ENCODE measurements around the gene ATG13. TPM values are rescaled to one million over a fixed set of nuclear protein-coding genes. Genes with fewer than 3 reads are reported as not detected.
"Not testable (repeated sequence)": the region's sequence is repeated elsewhere in the genome, so short reads cannot be mapped to it uniquely, and the experiment has no call there.

Gene ATG13
- total RNA-seq, 1 experiment from 2014 or later: 83.6 TPM

DNA sequence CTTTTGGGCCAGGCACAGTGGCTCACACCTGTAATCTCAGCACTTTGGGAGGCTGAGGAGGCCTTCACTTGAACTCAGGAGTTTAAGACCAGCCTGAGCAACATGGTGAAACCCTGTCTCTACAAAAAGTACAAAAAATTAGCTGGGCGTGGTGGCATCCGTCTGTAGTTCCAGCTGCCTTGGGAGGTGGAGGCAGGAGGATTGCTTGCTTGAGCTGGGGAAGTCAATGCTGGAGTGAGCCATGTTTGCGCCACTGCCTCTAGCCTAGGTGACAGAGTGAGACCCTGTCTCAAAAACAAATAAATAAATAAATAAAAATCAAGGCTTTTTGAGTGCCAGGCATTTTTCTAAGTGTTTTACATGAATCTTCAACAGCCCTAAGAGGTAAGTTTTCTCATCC is 53.2 kb downstream of the ATG13 start:
- DNase-seq; H3K27me3 ChIP-seq; H3K4me3 ChIP-seq; H3K27ac ChIP-seq; H3K9me3 ChIP-seq (replicated peaks): not testable (repeated sequence)
- Histone ChIP-seq H3K4me1 (peaks cover 23% of the 10 kb centered on the region), H3K36me3 (peaks cover 40% of the 10 kb centered on the region)

DNA sequence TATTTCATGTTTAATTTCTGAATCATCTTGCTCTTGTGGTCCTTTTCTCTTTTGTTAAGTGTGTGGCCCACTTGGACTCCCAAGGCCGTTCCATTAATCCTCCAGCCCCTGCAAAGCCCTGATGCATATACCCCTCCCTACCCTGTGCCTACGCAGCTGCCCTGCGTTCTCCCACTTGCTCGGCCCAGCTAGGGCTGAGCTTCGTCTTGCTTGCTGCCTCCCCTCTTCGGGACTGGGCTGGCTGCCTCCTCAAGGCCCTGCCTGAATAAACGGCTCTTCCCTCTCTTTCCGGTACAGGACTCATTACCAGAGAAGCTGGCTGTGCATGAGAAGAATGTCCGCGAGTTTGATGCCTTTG is 54.6 kb downstream of the ATG13 start:
- Histone ChIP-seq H3K27ac (no peak overlapping the region), H3K9me3 (replicated peaks) (no peaks in the 10 kb centered on the region), H3K4me1 (peaks cover 36% of the 10 kb centered on the region), H3K36me3 (peaks cover 28% of the 10 kb centered on the region), H3K4me3 (no peak overlapping the region), H3K27me3 (no peaks in the 10 kb centered on the region)
- DNase-seq: no peak

DNA sequence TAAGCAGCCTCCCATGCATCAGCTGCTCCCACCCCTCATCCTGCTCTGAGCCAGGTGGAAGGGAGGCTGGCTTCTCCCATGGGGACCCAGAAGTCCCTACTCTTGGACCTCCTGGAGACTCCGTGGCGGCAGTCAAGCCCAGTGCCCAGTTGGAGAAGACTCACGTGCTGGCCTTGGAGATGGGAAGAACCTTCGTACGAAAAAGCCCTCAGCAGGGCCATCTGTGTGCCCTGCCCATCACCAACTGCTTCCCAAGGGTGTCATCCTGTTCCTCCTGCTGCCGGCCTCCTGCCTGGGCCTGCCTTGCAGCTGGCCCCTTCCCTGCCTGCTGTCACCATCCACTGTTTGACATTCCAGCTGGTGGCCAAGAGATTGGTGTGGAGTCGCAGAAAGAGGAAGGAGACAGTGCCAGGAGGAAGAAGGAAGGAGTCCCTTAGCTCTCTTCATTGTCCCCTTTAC is 55.1 kb downstream of the ATG13 start:
- Histone ChIP-seq H3K4me1 (peaks cover 37% of the 10 kb centered on the region), H3K9me3 (replicated peaks) (no peaks in the 10 kb centered on the region), H3K27me3 (no peaks in the 10 kb centered on the region), H3K4me3 (no peak overlapping the region), H3K27ac (no peak overlapping the region), H3K36me3 (peaks cover 28% of the 10 kb centered on the region)
- DNase-seq: no peak

DNA sequence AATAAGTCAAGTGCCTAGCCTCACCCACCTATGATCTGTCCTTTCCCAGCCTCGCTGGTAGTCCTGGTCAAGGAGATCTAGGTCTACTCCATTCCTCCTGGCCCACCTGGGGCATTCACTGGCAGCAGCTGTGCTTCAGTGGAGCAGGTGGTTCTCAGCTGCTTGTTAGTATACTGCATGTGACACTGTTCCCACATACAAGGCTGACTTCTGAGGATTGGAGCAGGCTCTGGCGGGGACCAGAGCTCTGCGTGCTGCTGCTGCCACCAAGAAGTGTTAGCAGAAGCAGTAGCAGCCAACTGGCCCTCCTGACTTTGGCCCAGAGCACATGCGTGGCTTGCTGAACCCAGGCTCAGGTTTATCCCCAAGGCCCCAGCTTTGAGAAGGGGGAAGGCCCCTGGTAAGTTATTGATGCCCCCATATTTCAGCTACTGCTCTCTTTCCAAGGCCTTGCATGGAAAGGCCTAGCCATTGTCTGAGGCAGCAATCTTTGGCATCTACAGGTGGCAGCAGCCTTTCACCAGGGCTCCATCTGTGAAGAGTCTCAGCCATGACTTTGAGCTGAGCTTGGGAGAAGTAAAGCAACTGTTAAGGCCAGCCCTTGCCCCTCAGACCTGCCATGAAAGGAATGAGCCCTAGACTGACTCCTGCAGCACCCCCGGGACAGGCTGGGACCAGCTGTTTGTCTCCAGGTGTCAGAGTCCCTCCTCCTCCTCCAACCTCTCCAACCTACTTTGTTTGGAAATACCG is 56.5 kb downstream of the ATG13 start:
- Histone ChIP-seq H3K4me3 (no peak overlapping the region), H3K9me3 (replicated peaks) (no peaks in the 10 kb centered on the region), H3K27me3 (no peaks in the 10 kb centered on the region), H3K27ac (peak overlapping the region; percentile 83; the same call in 1 of the 2 replicates), H3K36me3 (peaks cover 21% of the 10 kb centered on the region), H3K4me1 (peaks cover 37% of the 10 kb centered on the region)
- DNase-seq: peak in 1 of 2 experiments; percentile 34

DNA sequence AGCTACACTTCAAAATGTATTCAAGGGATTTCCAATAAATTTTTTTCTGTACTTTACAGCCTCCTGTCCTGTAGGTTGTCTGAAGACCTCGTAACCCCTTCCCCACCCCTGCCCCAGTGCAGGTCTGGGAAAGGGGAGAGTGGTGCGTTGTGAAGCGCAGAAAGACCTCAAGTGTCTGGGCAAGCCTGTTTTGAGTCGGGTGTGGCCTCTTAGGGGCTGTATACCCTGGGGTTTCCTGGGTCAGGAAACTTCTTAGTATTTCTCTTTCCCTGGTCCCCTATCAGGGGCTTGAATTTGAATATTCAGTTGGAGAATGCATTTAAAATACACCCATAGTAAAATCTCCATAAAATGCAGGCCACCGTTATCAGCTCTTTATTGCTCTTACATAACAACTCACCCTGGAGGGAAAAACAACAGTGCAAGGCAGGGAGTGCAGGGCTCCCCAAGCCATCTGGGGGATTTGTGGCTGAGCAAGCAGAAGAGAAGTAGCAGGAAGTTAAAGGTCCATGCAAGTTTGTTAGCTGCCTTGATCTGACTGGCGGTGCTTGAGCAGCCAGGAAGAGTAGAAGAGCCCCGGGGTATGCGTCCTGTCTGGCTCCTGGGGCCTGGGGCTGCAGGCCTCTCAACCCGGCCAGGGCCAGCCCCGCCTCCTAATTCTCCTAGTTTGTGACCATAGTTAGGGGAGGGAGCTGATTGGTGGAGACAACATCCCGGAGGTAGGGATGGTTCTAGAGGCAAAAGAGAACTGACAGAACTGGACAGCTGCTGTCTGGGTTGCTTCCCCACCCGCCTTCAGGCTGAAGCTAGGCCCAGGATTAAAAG is 57.3 kb downstream of the ATG13 start:
- peak; percentile 98 to 99 for DNase-seq
- Histone ChIP-seq H3K4me3 (no peak overlapping the region), H3K27ac (peak overlapping the region; percentile 83), H3K4me1 (peaks cover 37% of the 10 kb centered on the region), H3K9me3 (replicated peaks) (no peaks in the 10 kb centered on the region), H3K36me3 (peaks cover 13% of the 10 kb centered on the region), H3K27me3 (no peaks in the 10 kb centered on the region)

DNA sequence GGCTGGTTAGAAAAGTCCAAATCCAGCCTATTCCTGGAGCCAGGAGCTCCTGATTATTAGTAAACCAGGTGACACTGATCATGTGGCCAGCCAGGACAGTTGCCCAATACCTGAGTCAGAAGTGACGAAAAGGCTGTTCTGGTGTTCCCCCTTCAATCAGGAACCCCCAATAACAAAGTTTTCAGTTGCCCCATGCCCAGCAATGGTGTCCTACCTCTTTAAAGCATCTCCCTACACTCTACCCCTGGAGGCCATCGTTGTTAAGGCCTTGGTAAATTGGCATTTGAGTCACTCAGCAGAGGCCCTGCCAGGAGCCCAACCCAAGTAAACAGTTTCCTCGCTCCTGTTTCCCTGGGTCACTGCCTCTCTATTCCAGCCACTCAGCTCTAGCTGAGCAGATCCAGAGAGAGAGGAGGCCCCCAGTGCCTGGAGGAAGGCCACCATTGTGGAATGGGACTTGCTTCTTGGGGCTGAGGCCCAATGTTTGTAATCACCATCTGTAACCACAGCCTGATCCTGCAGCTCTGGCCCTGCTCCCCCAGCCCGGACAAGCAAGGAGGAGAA is 58.0 kb downstream of the ATG13 start:
- Histone ChIP-seq H3K36me3 (peaks cover 13% of the 10 kb centered on the region), H3K27ac (peak overlapping the region; percentile 83), H3K4me3 (no peak overlapping the region), H3K27me3 (no peaks in the 10 kb centered on the region), H3K9me3 (replicated peaks) (no peaks in the 10 kb centered on the region), H3K4me1 (peaks cover 37% of the 10 kb centered on the region)
- DNase-seq: peak; percentile 75 to 84

DNA sequence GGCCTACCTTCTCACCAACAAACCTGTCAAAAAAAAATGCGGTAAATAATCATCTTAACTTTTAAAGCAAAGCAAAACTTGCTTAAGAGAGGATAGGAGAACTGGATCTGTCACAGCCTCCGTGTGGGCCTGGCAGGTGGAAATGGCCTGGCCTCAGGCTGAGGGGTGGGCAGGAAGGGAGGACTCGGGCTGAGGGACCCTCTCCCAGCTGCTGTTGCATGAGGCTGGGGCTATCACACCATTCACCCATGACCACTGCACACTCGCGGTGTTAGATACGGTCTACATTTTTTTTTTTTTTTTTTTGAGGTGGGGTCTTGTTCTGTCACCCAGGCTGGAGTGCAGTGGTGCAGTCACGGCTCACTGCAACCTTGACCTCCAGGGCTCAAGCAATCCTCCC is 58.6 kb downstream of the ATG13 start:
- H3K9me3 ChIP-seq (replicated peaks): no peaks in the 10 kb centered on the region
- peaks cover 34% of the 10 kb centered on the region for H3K4me1 ChIP-seq
- no peak overlapping the region for H3K4me3 ChIP-seq
- H3K27ac ChIP-seq: peak overlapping the region; percentile 83
- no peak for DNase-seq
- H3K36me3 ChIP-seq: peaks cover 10% of the 10 kb centered on the region; the same call in 1 of the 2 replicates
- H3K27me3 ChIP-seq: no peaks in the 10 kb centered on the region

DNA sequence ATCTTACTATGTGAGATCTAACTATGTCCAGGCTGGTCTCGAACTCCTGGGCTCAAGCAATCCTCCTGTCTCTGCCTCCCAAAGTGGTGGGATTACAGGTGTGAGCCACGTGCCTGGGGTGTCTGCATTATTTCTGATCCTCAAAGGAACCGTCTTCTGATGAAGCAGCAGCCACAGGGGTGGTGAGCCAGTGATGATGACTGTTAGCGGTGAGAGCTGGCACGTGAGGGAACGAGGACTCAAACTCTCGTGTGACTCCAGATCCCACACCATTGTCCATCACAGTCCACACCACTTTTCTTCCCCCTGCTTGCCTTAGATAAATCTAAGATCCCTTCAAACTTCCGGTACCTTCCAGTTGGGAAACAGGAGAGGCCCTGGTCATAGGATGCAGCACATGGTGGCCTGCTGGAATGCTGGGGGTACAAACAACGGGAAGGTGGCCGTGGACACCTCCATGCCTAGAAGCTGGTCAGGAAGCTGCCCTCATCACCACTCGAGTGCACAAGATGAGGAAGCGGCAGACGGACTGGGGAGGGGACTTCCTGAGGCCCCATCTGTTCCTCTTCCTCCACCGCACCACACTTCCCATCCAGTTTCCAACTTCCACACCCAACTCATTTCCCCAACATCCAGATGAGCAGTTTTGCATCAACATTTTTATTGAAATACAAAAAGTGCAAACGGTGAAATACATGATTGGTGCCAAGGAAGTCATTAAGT is 59.2 kb downstream of the ATG13 start:
- no peaks in the 10 kb centered on the region for H3K27me3 ChIP-seq
- no peaks in the 10 kb centered on the region for H3K9me3 ChIP-seq (replicated peaks)
- H3K4me1 ChIP-seq: peaks cover 34% of the 10 kb centered on the region
- H3K4me3 ChIP-seq: no peak overlapping the region
- H3K36me3 ChIP-seq: peaks cover 8% of the 10 kb centered on the region; the same call in 1 of the 2 replicates
- no peak overlapping the region for H3K27ac ChIP-seq
- no peak for DNase-seq

DNA sequence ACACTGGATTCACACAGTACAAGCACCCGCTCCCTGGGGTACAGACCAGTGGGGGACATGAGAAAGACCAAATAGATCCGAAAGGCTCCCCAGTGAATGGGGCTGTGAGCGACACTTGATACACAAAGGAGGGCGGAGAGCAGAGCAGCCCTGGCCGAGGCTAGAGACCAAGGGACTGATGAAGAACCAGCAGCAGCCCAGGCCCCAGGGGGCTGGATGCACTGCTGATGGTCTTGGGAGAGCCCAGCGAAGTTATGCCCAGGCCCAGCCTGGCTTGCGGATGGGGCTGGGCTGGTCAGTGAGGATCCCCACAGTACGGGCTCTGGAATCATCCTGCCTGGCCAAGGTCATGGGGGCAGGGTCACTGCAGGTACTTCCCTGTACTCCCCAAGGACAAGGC is 59.8 kb downstream of the ATG13 start:
- H3K36me3 ChIP-seq: peaks cover 8% of the 10 kb centered on the region; the same call in 1 of the 2 replicates
- H3K4me1 ChIP-seq: peaks cover 34% of the 10 kb centered on the region
- DNase-seq: no peak
- H3K9me3 ChIP-seq (replicated peaks): no peaks in the 10 kb centered on the region
- no peaks in the 10 kb centered on the region for H3K27me3 ChIP-seq
- H3K27ac ChIP-seq: no peak overlapping the region
- H3K4me3 ChIP-seq: no peak overlapping the region

DNA sequence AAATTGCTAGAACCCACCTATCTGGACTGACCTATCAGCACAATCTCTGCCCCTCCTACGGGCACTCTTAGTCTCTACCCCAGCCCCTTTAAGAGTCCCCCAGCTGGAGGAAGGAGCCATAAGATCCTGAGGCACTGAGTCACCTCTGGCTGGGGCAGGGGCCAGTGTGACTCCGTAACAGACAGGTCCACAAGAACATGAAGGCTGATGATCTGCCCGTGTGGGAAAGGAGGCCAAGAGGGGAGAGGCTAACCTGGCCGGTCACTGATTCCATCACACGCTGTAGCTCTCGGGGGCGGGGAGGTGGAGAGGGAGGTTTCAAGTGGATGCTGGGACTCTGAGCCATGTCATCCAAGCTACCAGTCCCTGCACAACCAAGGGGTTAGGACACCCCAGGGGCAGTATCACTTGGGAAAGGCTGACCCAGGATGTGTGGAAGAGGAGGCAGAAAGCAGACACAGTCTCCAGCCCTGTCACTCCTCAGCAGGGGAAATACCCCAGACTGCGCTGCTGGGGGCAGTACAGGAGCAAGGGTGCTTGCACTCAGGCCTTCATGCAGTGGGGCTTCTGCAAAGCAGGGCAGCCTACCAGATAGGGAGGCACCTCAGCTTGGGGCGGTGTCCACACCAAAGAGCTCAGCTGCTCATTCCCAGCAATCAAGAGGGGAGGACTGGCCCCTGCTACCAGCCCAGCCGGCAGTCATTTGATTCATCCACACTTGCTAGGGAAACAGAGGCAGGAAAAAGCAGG is 60.8 kb downstream of the ATG13 start:
- Histone ChIP-seq H3K36me3 (0 out of 2 replicates have a peak, but pooled peaks cover 8% of the 10 kb centered on the region), H3K9me3 (replicated peaks) (no peaks in the 10 kb centered on the region), H3K27me3 (no peaks in the 10 kb centered on the region), H3K27ac (no peak overlapping the region), H3K4me1 (peaks cover 33% of the 10 kb centered on the region), H3K4me3 (no peak overlapping the region)
- DNase-seq: no peak

DNA sequence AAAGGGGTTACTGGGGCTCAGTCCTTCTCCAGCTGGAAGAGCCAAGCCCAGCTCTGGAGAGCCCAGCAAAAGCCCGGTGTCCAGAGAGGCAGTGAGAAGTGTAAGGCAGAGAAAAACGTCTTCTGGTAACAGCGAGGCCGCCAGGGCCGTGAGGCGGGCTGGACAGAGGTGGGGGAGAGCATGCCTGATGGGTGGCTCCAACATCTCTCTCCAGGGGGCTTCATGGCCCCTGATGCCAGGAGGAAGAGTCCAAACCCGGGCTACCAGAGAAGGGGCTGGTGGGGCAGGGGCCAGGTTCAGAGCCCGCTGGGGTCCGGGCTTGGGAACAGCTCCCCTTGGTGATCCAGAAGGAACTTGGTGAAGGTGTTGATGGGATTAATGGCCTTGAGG is 61.4 kb downstream of the ATG13 start:
- Histone ChIP-seq H3K9me3 (replicated peaks) (no peaks in the 10 kb centered on the region), H3K27me3 (no peaks in the 10 kb centered on the region), H3K4me3 (no peak overlapping the region), H3K36me3 (0 out of 2 replicates have a peak, but pooled peaks cover 8% of the 10 kb centered on the region), H3K4me1 (peaks cover 28% of the 10 kb centered on the region), H3K27ac (no peak overlapping the region)
- no peak for DNase-seq

DNA sequence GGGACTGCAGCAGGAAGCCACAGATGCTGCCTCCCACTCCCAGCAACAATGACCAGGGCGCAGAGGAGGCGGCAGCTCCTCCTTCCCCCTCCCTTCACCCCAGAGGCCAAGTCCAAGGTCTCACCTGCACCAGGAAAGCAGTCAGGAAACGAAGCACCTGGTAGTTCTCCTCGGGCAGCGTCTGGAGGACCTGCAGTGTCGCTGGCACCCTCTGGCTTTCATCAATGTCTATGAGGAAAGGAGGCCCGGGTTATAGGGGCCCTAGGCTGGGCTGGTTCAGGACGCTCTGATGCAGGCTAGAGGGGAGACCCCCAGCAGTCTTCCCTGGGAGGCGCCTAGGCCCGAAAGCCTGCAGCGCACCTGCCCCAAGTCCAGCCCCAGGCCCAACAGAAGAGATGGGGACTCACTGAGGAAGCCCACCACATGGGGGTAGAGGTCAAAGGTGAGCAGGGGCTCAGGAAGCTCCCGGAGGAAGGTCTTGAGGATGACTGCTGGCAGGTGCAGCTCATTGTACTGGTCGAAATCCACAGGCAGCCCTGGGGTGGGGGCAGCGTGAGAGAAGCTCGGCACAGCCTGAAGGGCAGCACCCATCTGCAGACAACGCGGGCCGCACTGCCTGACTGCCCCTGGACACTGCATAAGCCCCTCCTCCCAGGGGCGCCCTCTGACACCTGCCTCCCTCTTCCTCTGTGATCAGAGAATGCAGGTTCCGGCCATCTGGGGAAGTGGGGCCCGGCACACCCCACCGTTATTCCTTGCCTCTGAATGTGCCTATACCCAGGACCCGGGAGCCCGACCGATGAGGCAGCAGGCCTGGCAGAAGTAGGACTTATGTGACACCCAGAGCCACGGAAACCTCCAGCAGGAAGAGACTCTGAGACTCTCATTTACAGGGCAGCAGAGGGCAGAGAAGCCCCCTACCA is 62.1 kb downstream of the ATG13 start:
- DNase-seq: no peak
- Histone ChIP-seq H3K9me3 (replicated peaks) (no peaks in the 10 kb centered on the region), H3K27ac (no peak overlapping the region), H3K27me3 (no peaks in the 10 kb centered on the region), H3K36me3 (0 out of 2 replicates have a peak, but pooled peaks cover 8% of the 10 kb centered on the region), H3K4me1 (peaks cover 20% of the 10 kb centered on the region), H3K4me3 (no peak overlapping the region)

DNA sequence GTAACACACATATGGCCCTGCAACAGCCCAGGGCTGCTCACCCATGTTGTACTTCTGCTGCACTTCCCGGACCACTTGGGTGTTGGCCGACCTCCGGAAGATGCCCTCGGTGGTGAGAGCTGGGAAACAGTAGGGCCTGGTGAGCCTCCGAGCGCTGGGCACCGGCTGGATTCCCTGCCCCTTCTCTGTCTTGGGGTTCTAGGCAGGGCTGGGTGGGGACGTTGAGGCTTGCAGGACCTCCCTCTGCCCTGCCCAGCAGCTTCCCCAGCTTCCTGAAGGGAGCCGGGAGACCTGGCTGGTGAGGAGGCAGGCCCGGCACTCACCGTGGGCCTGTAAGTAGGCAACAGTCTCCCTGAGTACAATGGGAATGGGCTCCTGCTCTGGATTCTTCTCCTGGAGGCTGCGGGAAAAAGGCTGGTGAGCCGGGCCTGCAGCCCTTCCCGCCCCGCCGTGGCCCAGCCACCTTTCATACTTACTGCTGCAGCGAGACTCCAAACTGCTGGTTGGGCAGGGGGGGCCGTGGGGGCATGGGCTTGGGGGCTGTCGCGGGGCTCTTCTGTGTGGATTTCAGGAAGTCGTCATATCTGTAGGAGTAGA is 62.9 kb downstream of the ATG13 start:
- H3K9me3 ChIP-seq (replicated peaks): no peaks in the 10 kb centered on the region
- H3K36me3 ChIP-seq: 0 out of 2 replicates have a peak, but pooled peaks cover 8% of the 10 kb centered on the region
- DNase-seq: no peak
- H3K4me1 ChIP-seq: peaks cover 16% of the 10 kb centered on the region
- H3K27me3 ChIP-seq: no peaks in the 10 kb centered on the region
- no peak overlapping the region for H3K27ac ChIP-seq
- no peak overlapping the region for H3K4me3 ChIP-seq
